IMR-90 (cell line): ENCODE data around the gene RAD18. TPM values are rescaled to one million over a fixed set of nuclear protein-coding genes. Genes with fewer than 3 reads are reported as not detected.

Experiments
- ATAC-seq: fragments of 200-7000 bp; cut with Tn5 transposase; 2 replicates; pipeline ENCODE4 v1.9.1; 2020; ENCODE audit warnings: low read depth, mild to moderate bottlenecking, moderate library complexity
- BruUV-seq: library from RNA; stranded (reverse); fragments of 400-500 nt; replicated peaks from 2 replicates; lab custom pipeline; 2021; lab: Mats Ljungman, UMichigan
- CTCF ChIA-PET: fragments of 300-600 bp; formaldehyde crosslinking; extraction: SDS; loops from one replicate; lab custom pipeline; 2021; ENCODE audit warnings: antibody characterized with exemption; lab: Yijun Ruan, JAX
- POLR2A ChIA-PET: fragments of 300-600 bp; sonication (Branson Sonifier 250); formaldehyde crosslinking; loops from one replicate; lab custom pipeline; 2022; ENCODE audit warnings: antibody characterized with exemption; ENCODE audit not compliant: unreplicated experiment; lab: Charles Lee
- DNase-seq: peaks from one replicate; pipeline ENCODE4 v3.0.0; 2013
- H2AFZ ChIP-seq: replicated peaks from 2 replicates; pipeline ENCODE3; 2013; ENCODE audit warnings: low read length, mild to moderate bottlenecking; ENCODE audit not compliant: poor library complexity
- H2AK5ac ChIP-seq: 2 replicates; pipeline ENCODE4 v1.6.1; 2013; ENCODE audit warnings: low read depth, low read length, inconsistent platforms
- H2AK9ac ChIP-seq: replicated peaks from 2 replicates; pipeline ENCODE3; 2013; ENCODE audit warnings: mild to moderate bottlenecking, low read depth, low read length, moderate library complexity; ENCODE audit not compliant: poor library complexity
- H2BK120ac ChIP-seq: 2 replicates; pipeline ENCODE4 v1.6.1; 2013; ENCODE audit warnings: low read depth, low read length, inconsistent platforms
- H2BK15ac ChIP-seq: 3 replicates; pipeline ENCODE4 v1.6.1; 2013; ENCODE audit warnings: low read depth, low read length, inconsistent platforms
- H2BK20ac ChIP-seq: 2 replicates; pipeline ENCODE4 v1.6.1; 2013; ENCODE audit warnings: low read depth, mild to moderate bottlenecking, inconsistent platforms, low read length, moderate library complexity
- H2BK5ac ChIP-seq: 2 replicates; pipeline ENCODE4 v1.6.1; 2013; ENCODE audit warnings: mild to moderate bottlenecking, low read depth, low read length, inconsistent platforms; ENCODE audit not compliant: poor library complexity, severe bottlenecking
- H3K14ac ChIP-seq: replicated peaks from 2 replicates; pipeline ENCODE4 v1.6.1; 2013; ENCODE audit warnings: low read depth, low read length, inconsistent platforms
- H3K18ac ChIP-seq: 2 replicates; pipeline ENCODE4 v1.6.1; 2013; ENCODE audit warnings: low read depth, low read length, control low read depth
- H3K23ac ChIP-seq: 2 replicates; pipeline ENCODE4 v1.6.1; 2013; ENCODE audit warnings: low read depth, low read length, inconsistent platforms
- H3K27ac ChIP-seq: 2 replicates; pipeline ENCODE4 v1.5.1; 2013; ENCODE audit warnings: mild to moderate bottlenecking, control low read depth, low read length; ENCODE audit not compliant: insufficient read depth
- H3K27me3 ChIP-seq: 2 replicates; pipeline ENCODE4 v1.6.1; 2013; ENCODE audit warnings: low read length; ENCODE audit not compliant: control insufficient read depth, insufficient read depth
- H3K36me3 ChIP-seq: 2 replicates; pipeline ENCODE4 v1.6.1; 2013; ENCODE audit warnings: low read length, mixed read lengths; ENCODE audit not compliant: control insufficient read depth, insufficient read depth
- H3K4ac ChIP-seq: 2 replicates; pipeline ENCODE4 v1.6.1; 2013; ENCODE audit warnings: low read depth, low read length, inconsistent platforms
- H3K4me1 ChIP-seq: 2 replicates; pipeline ENCODE4 v1.6.1; 2013; ENCODE audit warnings: low read length, mixed read lengths; ENCODE audit not compliant: control insufficient read depth, insufficient read depth
- H3K4me2 ChIP-seq: 2 replicates; pipeline ENCODE4 v1.6.1; 2013; ENCODE audit warnings: low read depth, mild to moderate bottlenecking, control low read depth, low read length, moderate library complexity
- H3K4me3 ChIP-seq: 2 replicates; pipeline ENCODE4 v1.5.1; 2013; ENCODE audit warnings: low read depth, mild to moderate bottlenecking, control low read depth, low read length, moderate library complexity; ENCODE audit not compliant: insufficient read depth
- H3K56ac ChIP-seq: 2 replicates; pipeline ENCODE4 v1.6.1; 2013; ENCODE audit warnings: low read length, inconsistent platforms; ENCODE audit not compliant: insufficient read depth; ENCODE audit errors: extremely low read depth
- H3K79me1 ChIP-seq, 2 experiments: 2 replicates each; pipeline ENCODE4 v1.6.1; 2013; ENCODE audit warnings: low read length in 2 of 2, inconsistent platforms in 1 of 2, low read depth in 1 of 2
- H3K9ac ChIP-seq: 2 replicates; pipeline ENCODE4 v1.6.1; 2013; ENCODE audit warnings: low read depth, low read length, control low read depth
- H3K9me1 ChIP-seq: 2 replicates; pipeline ENCODE4 v1.6.1; 2013; ENCODE audit warnings: low read length, inconsistent platforms; ENCODE audit not compliant: insufficient read depth
- H3K9me3 ChIP-seq: 2 replicates; pipeline ENCODE4 v1.6.1; 2013; ENCODE audit warnings: low read length; ENCODE audit not compliant: control insufficient read depth, insufficient read depth
- H4K20me1 ChIP-seq: 2 replicates; pipeline ENCODE4 v1.6.1; 2013; ENCODE audit warnings: low read length, inconsistent platforms; ENCODE audit not compliant: insufficient read depth
- H4K5ac ChIP-seq: 2 replicates; pipeline ENCODE4 v1.6.1; 2013; ENCODE audit warnings: mild to moderate bottlenecking, low read depth, low read length, control low read depth
- H4K8ac ChIP-seq, 2 experiments: 2 replicates each; pipeline ENCODE4 v1.6.1; 2013; ENCODE audit warnings: low read depth in 2 of 2, low read length in 2 of 2, control low read depth in 1 of 2, inconsistent platforms in 1 of 2
- H4K91ac ChIP-seq: 2 replicates; pipeline ENCODE4 v1.6.1; 2013; ENCODE audit warnings: low read depth, low read length, inconsistent platforms; ENCODE audit not compliant: insufficient read depth
- RCOR1 ChIP-seq: IDR thresholded peaks from 2 replicates; pipeline ENCODE4 v1.6.1; 2012; ENCODE audit warnings: mild to moderate bottlenecking, low read length, improper control_type of control experiment; ENCODE audit not compliant: insufficient replicate concordance
- SMC3 ChIP-seq: fragments of 150-350 bp; IDR thresholded peaks from 2 replicates; pipeline ENCODE4 v1.6.1; 2016; ENCODE audit warnings: low read depth, mild to moderate bottlenecking, antibody characterized with exemption, low read length, moderate library complexity
- WGBS, 2 experiments: methylation state at CpG; one replicate each; pipeline versions ENCODE4 v1.1.5 to v1.1.7; 2013; ENCODE audit warnings: missing lambda C conversion rate in 2 of 2; ENCODE audit not compliant: insufficient read length in 1 of 2; ENCODE audit errors: extremely low coverage in 2 of 2; 5-methylcytosine and 5-hydroxymethylcytosine counted together
- dilution Hi-C: fragments of 300-500 bp; cut with HindIII; formaldehyde crosslinking; loops from one replicate; pipeline ENCODE4 v1.14.3; 2018; ENCODE audit warnings: low sequenced_read_pairs; ENCODE audit not compliant: unreplicated experiment
- in situ Hi-C: fragments of 300-500 bp; cut with MboI; formaldehyde crosslinking; loops from 3 replicates; pipeline ENCODE4 v1.14.3; 2019; ENCODE audit warnings: low sequenced_read_pairs, inconsistent platforms, mixed read lengths
- intact Hi-C: fragments of 100-400 bp; cut with micrococcal nuclease; formaldehyde crosslinking; loops from 2 replicates; pipeline ENCODE4 v1.10.0; 2022
- polyA plus RNA-seq, 3 experiments: library from polyadenylated mRNA; depleted of rRNA; stranded (reverse); fragments of >200 nt; gene quantifications; 2 replicates each; pipeline ENCODE4 v1.2.3, GENCODE V29; 2012; ENCODE audit warnings: low replicate concordance in 1 of 3
- total RNA-seq: library from RNA; depleted of rRNA; stranded (reverse); fragments of >200 nt; gene quantifications from 2 replicates; pipeline ENCODE4 v1.2.3, GENCODE V29; 2012

RAD18 gene
- total and polyA plus RNA-seq, 2 of the 4 experiments (the other 2 are of a cell fraction): 8.2 to 17.2 TPM

DNA sequence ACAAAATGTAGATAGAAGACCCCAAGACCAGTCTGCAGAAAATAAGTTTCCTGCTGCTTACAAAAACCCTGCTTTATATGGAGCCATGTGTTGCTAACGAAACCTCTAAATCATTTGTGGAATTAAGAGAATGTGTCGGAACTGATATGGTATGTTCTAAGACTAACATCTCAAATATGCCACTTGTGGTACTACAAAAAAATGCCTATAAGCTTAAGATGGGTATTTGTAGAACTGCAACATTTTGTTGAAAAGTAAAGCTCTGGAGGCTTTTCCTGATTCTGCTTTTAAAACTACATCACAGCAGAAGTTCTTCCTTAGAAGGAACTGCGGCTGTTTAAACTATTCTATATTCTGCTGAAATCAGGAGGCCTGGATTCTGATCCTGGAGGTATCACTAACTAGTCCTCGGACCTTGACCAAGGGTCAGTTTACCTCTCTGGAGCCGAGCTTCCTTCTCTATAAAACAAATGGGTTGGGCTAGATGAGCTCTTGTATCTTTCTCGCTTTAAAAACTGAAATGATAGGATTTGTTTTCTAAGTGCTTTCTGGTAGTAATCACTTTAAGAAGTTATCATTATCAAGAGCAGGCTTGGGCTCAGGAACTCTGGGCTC lies 74.9 kb downstream of the RAD18 start:
- H3K4me3 ChIP-seq: no peak overlapping the region
- no peak overlapping the region for H2AFZ ChIP-seq
- in situ Hi-C loops: no loop called here
- DNase-seq (peak; percentile 91), ATAC-seq (peak; percentile 81)
- peak overlapping the region; percentile 100 for H4K5ac ChIP-seq
- no peaks in the 10 kb centered on the region for H4K20me1 ChIP-seq
- peak overlapping the region; percentile 98 for H3K23ac ChIP-seq
- H3K56ac ChIP-seq: peak overlapping the region; percentile 97
- TF ChIP-seq RCOR1: no peak
- no peak for TF ChIP-seq SMC3
- no peaks in the 10 kb centered on the region; the same call in 1 of the 2 replicates for H3K36me3 ChIP-seq
- peaks cover 6 to 25% of the 10 kb centered on the region in 2 experiments; a peak in 3 of 4 replicates for H3K79me1 ChIP-seq
- H2AK9ac ChIP-seq: no peak overlapping the region
- H3K9ac ChIP-seq: peak overlapping the region; percentile 72
- peak overlapping the region; percentile 99 for H4K91ac ChIP-seq
- H3K14ac ChIP-seq: peak overlapping the region; percentile 82
- peak overlapping the region; percentile 93 to 97 for H4K8ac ChIP-seq
- H3K9me1 ChIP-seq: peaks cover 6% of the 10 kb centered on the region
- H2BK15ac ChIP-seq: peak overlapping the region; percentile 91; the same call in 2 of the 3 replicates
- intact Hi-C loops: loop anchor here (2.0 to 5.0 kb wide), 3 partner anchors 20 to 74 kb away; partner anchors contain the start of gene RAD18
- peaks cover under 1% of the 10 kb centered on the region; the same call in 1 of the 2 replicates for H3K9me3 ChIP-seq
- WGBS, 2 experiments: no CpG with 5 or more reads among the region's 6 CpGs
- H3K4me2 ChIP-seq: peak overlapping the region; percentile 84
- H2AK5ac ChIP-seq: peak overlapping the region; percentile 18; the same call in 1 of the 2 replicates
- H3K18ac ChIP-seq: peak overlapping the region; percentile 100
- H3K27me3 ChIP-seq: no peaks in the 10 kb centered on the region
- peak overlapping the region; percentile 99 for H2BK20ac ChIP-seq
- ChIA-PET CTCF (interaction anchor here (0.7 to 3.1 kb wide), 3 partner anchors 9 to 119 kb away, joined by 3 to 16 read pairs (median 4); partner anchors contain the start of gene OXTR), POLR2A (interaction anchor here (0.8 to 1.0 kb wide), 4 partner anchors 15 to 147 kb away, joined by 3 to 5 read pairs (median 3); no protein-coding TSS in a partner anchor)
- BruUV-seq: no TSS peak
- dilution Hi-C loops: no loop called here
- peak overlapping the region; percentile 96 for H2BK5ac ChIP-seq
- H2BK120ac ChIP-seq: peak overlapping the region; percentile 97
- peak overlapping the region; percentile 92 for H3K4ac ChIP-seq
- H3K27ac ChIP-seq: peak overlapping the region; percentile 98
- peaks cover 33% of the 10 kb centered on the region for H3K4me1 ChIP-seq
